Neuronal stem cell (in vitro differentiated cells): Measurements from ENCODE around the gene SYT8.

Experiments used
- DNase-seq: peaks from one replicate; pipeline ENCODE4 v3.0.0-alpha.2; 2013; ENCODE audit warnings: low spot score
- H2AFZ ChIP-seq: one replicate; pipeline ENCODE4 v1.6.1; 2013; ENCODE audit warnings: mild to moderate bottlenecking, low read length, inconsistent platforms
- H2AK5ac ChIP-seq: 2 replicates; pipeline ENCODE4 v1.6.1; 2013; ENCODE audit warnings: low read depth, mild to moderate bottlenecking, inconsistent platforms, low read length, moderate library complexity, mixed read lengths
- H2BK120ac ChIP-seq: 2 replicates; pipeline ENCODE4 v1.6.1; 2013; ENCODE audit warnings: low read depth, mild to moderate bottlenecking, inconsistent platforms, low read length, moderate library complexity, mixed read lengths
- H2BK12ac ChIP-seq: one replicate; pipeline ENCODE4 v1.6.1; 2013; ENCODE audit warnings: low read length, inconsistent platforms
- H2BK15ac ChIP-seq: 2 replicates; pipeline ENCODE4 v1.6.1; 2013; ENCODE audit warnings: mild to moderate bottlenecking, low read length, inconsistent platforms, mixed read lengths
- H2BK5ac ChIP-seq: one replicate; pipeline ENCODE4 v1.6.1; 2013; ENCODE audit warnings: inconsistent platforms, mild to moderate bottlenecking, low read length, moderate library complexity
- H3K14ac ChIP-seq: one replicate; pipeline ENCODE4 v1.6.1; 2013; ENCODE audit warnings: low read length, inconsistent platforms
- H3K18ac ChIP-seq: 2 replicates; pipeline ENCODE4 v1.6.1; 2013; ENCODE audit warnings: low read length, inconsistent platforms
- H3K23ac ChIP-seq: 2 replicates; pipeline ENCODE4 v1.6.1; 2013; ENCODE audit warnings: low read depth, mild to moderate bottlenecking, mixed read lengths, low read length, inconsistent platforms; ENCODE audit not compliant: poor library complexity
- H3K27ac ChIP-seq: replicated peaks from 3 replicates; pipeline ENCODE4 v1.5.1; 2013; ENCODE audit warnings: low read length, inconsistent platforms
- H3K27me3 ChIP-seq, 3 experiments: 2 replicates each; pipeline ENCODE4 v1.6.1; 2013; ENCODE audit warnings: low read length in 3 of 3, mild to moderate bottlenecking in 2 of 3, inconsistent platforms in 1 of 3, low read depth in 1 of 3, mixed read lengths in 1 of 3, moderate library complexity in 1 of 3; ENCODE audit not compliant: control insufficient read depth in 3 of 3, insufficient read depth in 3 of 3
- H3K36me3 ChIP-seq, 2 donors: replicated peaks in 1 of 2; 2 replicates each; pipeline ENCODE4 v1.6.1; 2013; ENCODE audit warnings: low read length in 2 of 2; ENCODE audit not compliant: control insufficient read depth in 2 of 2, insufficient read depth in 2 of 2
- H3K4ac ChIP-seq: 2 replicates; pipeline ENCODE4 v1.6.1; 2013; ENCODE audit warnings: inconsistent platforms, mild to moderate bottlenecking, low read length, moderate library complexity
- H3K4me1 ChIP-seq, 2 donors: 1 replicate in 1 of 2; 2 replicates in 1 of 2; pipeline ENCODE4 v1.6.1; 2013; ENCODE audit warnings: low read length in 2 of 2, low read depth in 1 of 2; ENCODE audit not compliant: control insufficient read depth in 2 of 2, insufficient read depth in 1 of 2
- H3K4me2 ChIP-seq: one replicate; pipeline ENCODE4 v1.6.1; 2013; ENCODE audit warnings: mild to moderate bottlenecking, low read length, inconsistent platforms; ENCODE audit not compliant: insufficient read depth, poor library complexity, severe bottlenecking
- H3K4me3 ChIP-seq, 2 donors: 2 replicates each; pipeline ENCODE4 v1.5.1; 2013; ENCODE audit warnings: low read length in 2 of 2, mild to moderate bottlenecking in 2 of 2, inconsistent platforms in 1 of 2, moderate library complexity in 1 of 2
- H3K79me1 ChIP-seq: one replicate; pipeline ENCODE4 v1.6.1; 2013; ENCODE audit warnings: low read depth, mild to moderate bottlenecking, inconsistent platforms, low read length, moderate library complexity
- H3K9ac ChIP-seq: one replicate; pipeline ENCODE4 v1.6.1; 2013; ENCODE audit warnings: mild to moderate bottlenecking, low read depth, low read length, inconsistent platforms; ENCODE audit not compliant: poor library complexity
- H3K9me3 ChIP-seq, 2 donors: replicated peaks in 1 of 2; 2 replicates each; pipeline versions ENCODE3 to v1.6.1; 2013; ENCODE audit warnings: low read length in 2 of 2, mild to moderate bottlenecking in 2 of 2, inconsistent platforms in 1 of 2, low read depth in 1 of 2, mixed read lengths in 1 of 2, moderate library complexity in 1 of 2; ENCODE audit not compliant: control insufficient read depth in 2 of 2, insufficient read depth in 1 of 2
- H4K8ac ChIP-seq: one replicate; pipeline ENCODE4 v1.6.1; 2013; ENCODE audit warnings: low read depth, mild to moderate bottlenecking, inconsistent platforms, low read length, moderate library complexity
- H4K91ac ChIP-seq: one replicate; pipeline ENCODE4 v1.6.1; 2013; ENCODE audit warnings: low read length, low read depth, mild to moderate bottlenecking, inconsistent platforms; ENCODE audit not compliant: poor library complexity
- WGBS, 2 donors: extraction: QIAGEN DNeasy Blood & Tissue Kit; methylation state at CpG; one replicate each; pipeline ENCODE4 v1.1.7; 2013; ENCODE audit warnings: missing lambda C conversion rate in 2 of 2, mixed read lengths in 1 of 2; ENCODE audit not compliant: insufficient read length in 2 of 2, insufficient replicate concordance in 1 of 2; ENCODE audit errors: extremely low coverage in 2 of 2; 5-methylcytosine and 5-hydroxymethylcytosine counted together

The SYT8 gene

GRCh38 chr11:1878137-1879031, 43.6 kb downstream of the SYT8 start:
- Histone ChIP-seq H2BK12ac (peak overlapping the region; percentile 84), H2BK15ac (peak overlapping the region; percentile 75), H2BK5ac (no peak overlapping the region), H3K27me3 (peaks cover 0 to 1% (median 0%) of the 10 kb centered on the region in 3 experiments), H3K4me2 (no peak overlapping the region), H2BK120ac (peak overlapping the region; percentile 72), H2AK5ac (peak overlapping the region; percentile 95), H3K4ac (peak overlapping the region; percentile 66), H4K91ac (no peak overlapping the region), H3K18ac (peak overlapping the region; percentile 85), H3K36me3 (no peaks in the 10 kb centered on the region), H2AFZ (no peak overlapping the region), H4K8ac (no peak overlapping the region), H3K23ac (no peak overlapping the region), H3K14ac (no peak overlapping the region), H3K4me3 (no peak overlapping the region), H3K9me3 (no peaks in the 10 kb centered on the region), H3K4me1 (peaks cover 7 to 10% of the 10 kb centered on the region in 2 donors), H3K9ac (no peak overlapping the region), H3K27ac (no peak overlapping the region), H3K79me1 (no peaks in the 10 kb centered on the region)
- no peak for DNase-seq
- no CpG with 5 or more reads among the region's 30 CpGs for WGBS, 2 donors

- Histone ChIP-seq H3K27me3 (peaks cover 0 to 3% (median 0%) of the 10 kb centered on the region in 3 experiments), H2AFZ (peak overlapping the region; percentile 70), H2AK5ac (peak overlapping the region; percentile 95), H3K4me1 (peaks cover 5 to 7% of the 10 kb centered on the region in 2 donors), H3K23ac (peak overlapping the region; percentile 91), H4K8ac (peak overlapping the region; percentile 23), H3K14ac (no peak overlapping the region), H3K79me1 (no peaks in the 10 kb centered on the region), H3K4ac (no peak overlapping the region), H3K18ac (peak overlapping the region; percentile 78), H3K4me2 (no peak overlapping the region), H2BK5ac (peak overlapping the region; percentile 84), H2BK12ac (peak overlapping the region; percentile 90), H2BK15ac (peak overlapping the region; percentile 90), H4K91ac (no peak overlapping the region), H3K27ac (no peak overlapping the region), H3K4me3 (no peak overlapping the region), H3K9me3 (no peaks in the 10 kb centered on the region), H3K36me3 (no peaks in the 10 kb centered on the region), H2BK120ac (peak overlapping the region; percentile 87), H3K9ac (peak overlapping the region; percentile 72)
- no peak for DNase-seq
- no CpG with 5 or more reads among the region's 13 CpGs for WGBS, 2 donors
These were observed 44.7 kb downstream of the SYT8 start for GRCh38 chr11:1879342-1879940.

GRCh38 chr11:1879941-1880720, 45.3 kb downstream of the SYT8 start:
- Histone ChIP-seq H3K4me1 (peaks cover 5 to 7% of the 10 kb centered on the region in 2 donors), H3K4me2 (no peak overlapping the region), H3K36me3 (no peaks in the 10 kb centered on the region), H3K79me1 (no peaks in the 10 kb centered on the region), H2BK12ac (peak overlapping the region; percentile 75), H2BK5ac (peak overlapping the region; percentile 84), H2AFZ (peak overlapping the region; percentile 70), H3K9me3 (no peaks in the 10 kb centered on the region), H3K27ac (no peak overlapping the region), H3K14ac (no peak overlapping the region), H3K27me3 (peaks cover 0 to 3% (median 0%) of the 10 kb centered on the region in 3 experiments), H2AK5ac (peak overlapping the region; percentile 95), H4K8ac (peak overlapping the region; percentile 23), H3K4me3 (no peak overlapping the region), H3K9ac (peak overlapping the region; percentile 72), H3K18ac (peak overlapping the region; percentile 78), H4K91ac (peak overlapping the region; percentile 89), H2BK120ac (peak overlapping the region; percentile 87), H2BK15ac (peak overlapping the region; percentile 90), H3K4ac (no peak overlapping the region), H3K23ac (peak overlapping the region; percentile 89)
- no peak for DNase-seq
- WGBS, 2 donors: no CpG with 5 or more reads among the region's 32 CpGs
